GM21360 (cell line): ENCODE results near the gene CFAP119.

ENCODE experiments used
- ATAC-seq: cut with Tn5 transposase; IDR thresholded peaks from one replicate; pipeline ENCODE4 v1.9.1; 2021; ENCODE audit warnings: mild to moderate bottlenecking, moderate library complexity; ENCODE audit not compliant: unreplicated experiment

CFAP119 gene

GRCh38 chr16:30715750-30716445 is 46.0 kb downstream of the CFAP119 start:
- ATAC-seq, result no peak

DNA sequence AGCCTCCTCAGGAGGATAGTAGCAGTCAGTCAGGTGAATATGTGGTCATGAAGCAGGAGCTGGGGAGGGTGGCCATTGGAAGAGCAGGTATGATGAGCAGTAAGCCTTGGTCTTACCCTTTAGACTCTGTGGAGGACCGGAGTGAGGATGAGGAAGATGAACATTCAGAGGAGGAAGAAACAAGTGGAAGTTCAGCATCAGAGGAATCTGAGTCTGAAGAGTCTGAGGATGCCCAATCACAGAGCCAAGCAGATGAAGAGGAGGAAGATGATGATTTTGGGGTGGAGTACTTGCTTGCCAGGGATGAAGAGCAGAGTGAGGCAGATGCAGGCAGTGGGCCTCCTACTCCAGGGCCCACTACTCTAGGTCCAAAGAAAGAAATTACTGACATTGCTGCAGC is 50.1 kb downstream of the CFAP119 start:
- no peak for ATAC-seq

DNA sequence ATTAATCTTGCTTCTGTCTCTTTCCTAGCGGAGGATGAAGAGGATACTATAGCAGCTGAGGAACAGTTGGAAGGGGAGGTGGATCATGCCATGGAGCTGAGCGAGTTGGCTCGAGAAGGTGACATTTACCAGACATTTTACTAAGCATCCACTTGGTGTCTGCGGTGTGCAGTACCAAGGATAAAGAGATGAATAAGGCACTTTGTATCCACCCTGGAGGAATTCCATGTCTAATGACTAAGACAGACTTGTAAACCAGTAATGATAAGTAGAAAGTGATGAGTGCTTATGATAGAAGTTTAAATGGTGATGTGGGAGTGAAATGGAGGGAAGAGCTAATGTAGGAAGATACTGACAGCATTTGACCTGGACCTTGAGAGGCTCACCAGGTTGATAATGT is 50.9 kb downstream of the CFAP119 start:
- ATAC-seq, result no peak
